ENCODE data around the gene PAX7.
"Not testable (repeated sequence)": the region's sequence is repeated elsewhere in the genome, so short reads cannot be mapped to it uniquely, and the experiment has no call there.

PAX7 gene

DNA sequence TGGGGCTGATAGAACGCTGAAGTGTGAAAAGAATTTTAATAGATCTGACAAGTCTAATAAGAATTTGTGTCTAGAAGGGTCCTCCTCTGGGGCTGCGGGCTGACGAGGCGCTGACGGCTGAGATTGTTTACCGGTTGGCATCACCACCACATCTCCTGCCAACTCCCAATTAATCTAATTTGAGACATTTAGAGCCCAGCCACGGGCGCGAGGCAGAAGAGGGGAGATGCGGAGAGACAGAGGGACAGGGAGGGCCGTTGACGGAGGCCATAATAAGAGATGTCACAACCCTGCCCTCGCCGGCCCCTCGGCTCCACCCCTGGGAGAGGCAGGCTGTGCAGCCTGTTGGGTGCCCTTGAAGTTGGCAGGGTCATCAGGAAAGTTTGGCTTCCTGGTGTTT, 109.3 kb downstream of the PAX7 start:
- Histone ChIP-seq H3K36me3 (ENCODE audit: insufficient read depth, low read length) (no peaks in the 10 kb centered on the region), H3K27me3 (ENCODE audit: control insufficient read depth in 1 of 2, insufficient read depth in 2 of 2, low read length in 2 of 2) (peaks cover 0 to 24% of the 10 kb centered on the region in 2 donors), H3K4me1 (ENCODE audit: insufficient read depth, low read length) (no peaks in the 10 kb centered on the region), H3K27ac (ENCODE audit: low read depth, low read length) (no peak overlapping the region), H3K9me3 (ENCODE audit: low read length) (no peaks in the 10 kb centered on the region), H3K4me3 (ENCODE audit: low read depth in 1 of 2, low read length in 2 of 2) (no peak overlapping the region), H3K9ac (ENCODE audit: low read length) (no peak overlapping the region)

DNA sequence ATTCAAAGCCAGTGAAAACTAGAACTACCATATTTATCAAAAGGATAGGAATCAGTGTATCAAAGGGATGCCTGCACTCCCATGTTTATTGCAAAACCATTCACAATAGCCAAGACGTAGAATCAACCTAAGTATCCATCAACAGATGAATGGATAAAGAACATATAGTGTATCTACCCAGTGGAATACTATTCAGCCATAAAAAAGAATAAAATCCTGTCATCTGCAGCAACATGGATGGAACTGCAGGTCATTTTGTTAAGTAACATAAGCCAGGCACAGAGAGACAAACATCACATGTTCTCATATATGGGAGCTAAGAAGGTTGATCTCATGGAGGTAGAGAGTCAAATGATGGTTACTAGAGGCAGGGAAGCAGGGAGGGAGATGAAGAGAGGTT, 110.0 kb downstream of the PAX7 start:
- no peaks in the 10 kb centered on the region for H3K36me3 ChIP-seq (ENCODE audit: insufficient read depth, low read length)
- H3K4me1 ChIP-seq (ENCODE audit: insufficient read depth, low read length): no peaks in the 10 kb centered on the region
- H3K9me3 ChIP-seq (ENCODE audit: low read length): no peaks in the 10 kb centered on the region
- H3K4me3 ChIP-seq (ENCODE audit: low read depth in 1 of 2, low read length in 2 of 2): no peak overlapping the region
- no peak overlapping the region for H3K27ac ChIP-seq (ENCODE audit: low read depth, low read length)
- no peak overlapping the region for H3K9ac ChIP-seq (ENCODE audit: low read length)
- peaks cover 0 to 21% of the 10 kb centered on the region in 2 donors for H3K27me3 ChIP-seq (ENCODE audit: control insufficient read depth in 1 of 2, insufficient read depth in 2 of 2, low read length in 2 of 2)

DNA sequence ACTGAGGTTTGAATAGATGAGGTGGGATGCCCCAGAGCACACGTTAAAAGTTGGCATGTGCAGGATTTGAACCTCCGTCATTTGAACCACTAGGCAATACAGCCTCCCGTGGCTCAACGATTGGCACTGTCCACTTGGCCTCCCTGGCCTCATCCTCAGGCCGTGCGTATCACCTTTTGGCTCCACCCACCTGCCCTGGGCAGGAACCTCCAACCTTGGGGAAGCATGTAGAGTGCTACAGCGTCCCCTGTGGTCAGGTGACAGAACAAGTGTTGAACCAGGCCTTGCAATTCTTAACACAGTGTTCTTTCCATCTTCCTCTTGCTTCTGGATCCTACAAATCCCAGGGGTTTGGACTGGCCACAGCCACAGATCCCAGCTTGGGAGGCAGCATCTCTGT, 112.6 kb downstream of the PAX7 start:
- H3K27me3 ChIP-seq (ENCODE audit: control insufficient read depth in 1 of 2, insufficient read depth in 2 of 2, low read length in 2 of 2): peaks cover 0 to 17% of the 10 kb centered on the region in 2 donors
- no peaks in the 10 kb centered on the region for H3K4me1 ChIP-seq (ENCODE audit: insufficient read depth, low read length)

DNA sequence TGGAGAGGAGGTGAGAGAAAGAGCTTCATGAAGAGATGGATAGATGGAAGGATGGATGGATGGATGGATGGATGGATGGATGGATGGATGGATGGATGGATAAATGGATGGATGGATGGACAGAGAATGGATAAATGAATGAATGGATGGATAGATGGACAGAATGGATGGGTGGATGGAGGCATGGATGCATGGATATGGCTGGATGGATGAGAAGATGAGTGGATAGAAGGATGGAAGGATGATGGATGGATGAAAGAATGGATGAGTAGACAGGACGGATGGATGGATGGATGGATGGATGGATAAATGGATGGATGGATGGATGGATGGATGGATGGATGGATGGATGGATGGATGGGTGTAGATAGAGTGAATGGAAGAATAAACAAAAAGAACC, 113.7 kb downstream of the PAX7 start:
- not testable (repeated sequence) for H3K4me3 ChIP-seq (ENCODE audit: low read depth in 1 of 2, low read length in 2 of 2); H3K27ac ChIP-seq (ENCODE audit: low read depth, low read length); H3K9me3 ChIP-seq (ENCODE audit: low read length); H3K36me3 ChIP-seq (ENCODE audit: insufficient read depth, low read length); H3K4me1 ChIP-seq (ENCODE audit: insufficient read depth, low read length); H3K9ac ChIP-seq (ENCODE audit: low read length)
- peaks cover 0 to 11% of the 10 kb centered on the region in 2 donors for H3K27me3 ChIP-seq (ENCODE audit: control insufficient read depth in 1 of 2, insufficient read depth in 2 of 2, low read length in 2 of 2)

More for the DNA sequence above, 112.6 kb downstream of the PAX7 start:
- no peak overlapping the region for H3K9ac ChIP-seq (ENCODE audit: low read length)
- no peaks in the 10 kb centered on the region for H3K36me3 ChIP-seq (ENCODE audit: insufficient read depth, low read length)
- no peaks in the 10 kb centered on the region for H3K9me3 ChIP-seq (ENCODE audit: low read length)
- no peak overlapping the region for H3K4me3 ChIP-seq (ENCODE audit: low read depth in 1 of 2, low read length in 2 of 2)
- H3K27ac ChIP-seq (ENCODE audit: low read depth, low read length): no peak overlapping the region

DNA sequence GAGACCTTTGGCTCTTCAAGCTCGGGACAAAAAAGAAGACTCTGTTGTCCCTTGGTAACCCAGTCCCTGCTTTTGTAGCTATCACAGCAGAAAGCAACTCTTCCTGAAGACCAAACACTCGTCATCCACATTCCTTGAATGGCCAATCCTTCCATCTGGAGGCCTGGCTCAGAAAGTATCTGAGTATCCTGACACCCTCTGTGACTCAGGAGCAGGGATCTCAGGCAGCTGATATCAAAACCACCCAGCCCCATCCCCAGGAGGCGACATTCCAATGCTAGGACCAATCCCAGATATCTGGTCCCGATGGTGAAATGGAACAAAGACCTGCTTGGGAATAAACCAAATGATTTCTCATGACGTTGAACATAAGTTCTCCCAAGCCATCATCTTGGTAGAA, 116.3 kb downstream of the PAX7 start:
- Histone ChIP-seq H3K9ac (ENCODE audit: low read length) (no peak overlapping the region), H3K4me1 (ENCODE audit: insufficient read depth, low read length) (no peaks in the 10 kb centered on the region), H3K4me3 (ENCODE audit: low read depth in 1 of 2, low read length in 2 of 2) (no peak overlapping the region), H3K27ac (ENCODE audit: low read depth, low read length) (no peak overlapping the region), H3K27me3 (ENCODE audit: control insufficient read depth in 1 of 2, insufficient read depth in 2 of 2, low read length in 2 of 2) (no peaks in the 10 kb centered on the region), H3K36me3 (ENCODE audit: insufficient read depth, low read length) (no peaks in the 10 kb centered on the region), H3K9me3 (ENCODE audit: low read length) (peaks cover 4% of the 10 kb centered on the region)

DNA sequence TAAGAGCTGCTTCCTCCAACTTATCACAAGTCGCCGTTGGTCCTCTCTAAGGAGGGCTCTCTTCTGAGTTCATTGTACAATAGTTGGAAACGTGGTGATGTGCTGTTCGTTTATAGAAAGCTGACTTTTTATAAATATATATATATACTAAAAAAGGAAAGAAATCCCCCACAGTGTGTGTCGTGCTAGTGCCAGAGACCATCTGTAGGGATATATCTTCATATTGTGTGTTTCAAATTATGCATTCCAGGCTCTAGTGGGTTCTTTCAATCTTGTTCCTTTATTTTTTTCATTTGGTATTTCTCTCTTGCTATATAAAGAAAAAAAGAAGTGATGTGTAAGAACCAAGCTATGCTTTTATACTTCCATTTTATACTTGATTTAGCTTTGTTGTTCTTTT, 117.0 kb downstream of the PAX7 start:
- Histone ChIP-seq H3K27ac (ENCODE audit: low read depth, low read length) (no peak overlapping the region), H3K27me3 (ENCODE audit: control insufficient read depth in 1 of 2, insufficient read depth in 2 of 2, low read length in 2 of 2) (no peaks in the 10 kb centered on the region), H3K36me3 (ENCODE audit: insufficient read depth, low read length) (no peaks in the 10 kb centered on the region), H3K9ac (ENCODE audit: low read length) (no peak overlapping the region), H3K4me1 (ENCODE audit: insufficient read depth, low read length) (no peaks in the 10 kb centered on the region), H3K4me3 (ENCODE audit: low read depth in 1 of 2, low read length in 2 of 2) (no peak overlapping the region), H3K9me3 (ENCODE audit: low read length) (peaks cover 5% of the 10 kb centered on the region)

DNA sequence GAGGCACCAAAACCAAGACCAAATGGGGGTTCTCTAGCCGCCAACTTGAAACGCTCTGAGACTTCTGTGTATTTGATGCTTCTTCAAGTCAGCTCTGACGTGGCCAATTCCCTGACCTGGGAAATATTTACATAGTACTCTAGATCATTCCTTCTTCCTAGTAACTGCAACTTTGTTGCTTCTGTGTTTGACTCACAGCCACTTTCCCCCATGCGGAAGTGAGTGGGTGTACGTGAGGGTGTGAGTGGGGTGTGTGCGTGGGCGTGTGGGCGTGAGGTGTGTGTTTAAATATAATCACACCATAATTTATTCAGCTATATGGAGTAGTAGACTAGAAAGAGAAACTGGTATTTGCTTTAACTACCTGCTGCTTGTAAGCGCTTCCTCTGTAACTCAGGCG, 117.8 kb downstream of the PAX7 start:
- Histone ChIP-seq H3K4me3 (ENCODE audit: low read depth in 1 of 2, low read length in 2 of 2) (no peak overlapping the region), H3K27me3 (ENCODE audit: control insufficient read depth in 1 of 2, insufficient read depth in 2 of 2, low read length in 2 of 2) (no peaks in the 10 kb centered on the region), H3K9ac (ENCODE audit: low read length) (no peak overlapping the region), H3K4me1 (ENCODE audit: insufficient read depth, low read length) (no peaks in the 10 kb centered on the region), H3K9me3 (ENCODE audit: low read length) (peaks cover 8% of the 10 kb centered on the region), H3K36me3 (ENCODE audit: insufficient read depth, low read length) (no peaks in the 10 kb centered on the region), H3K27ac (ENCODE audit: low read depth, low read length) (no peak overlapping the region)

DNA sequence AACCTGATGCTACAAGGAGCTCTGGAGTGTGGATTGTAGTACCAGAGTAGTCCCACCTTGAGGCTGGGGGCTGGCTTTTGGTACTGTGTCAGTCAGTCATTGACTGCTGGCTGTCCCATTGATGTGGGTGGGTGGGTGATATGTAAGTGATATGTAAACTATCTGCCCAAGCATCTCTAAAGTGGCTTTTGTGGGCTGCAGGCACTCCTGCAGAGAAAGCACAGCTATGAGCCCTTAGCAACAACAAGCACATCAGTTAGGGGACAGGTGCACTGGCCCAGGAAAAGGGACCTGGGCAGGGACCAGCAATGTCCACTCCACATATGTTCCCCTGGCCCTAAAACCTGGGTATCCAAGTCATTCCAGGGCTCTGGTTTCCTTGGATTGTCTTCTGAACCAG, 118.9 kb downstream of the PAX7 start:
- H3K27me3 ChIP-seq (ENCODE audit: control insufficient read depth in 1 of 2, insufficient read depth in 2 of 2, low read length in 2 of 2): no peaks in the 10 kb centered on the region
- H3K4me3 ChIP-seq (ENCODE audit: low read depth in 1 of 2, low read length in 2 of 2): no peak overlapping the region
- peaks cover 8% of the 10 kb centered on the region for H3K9me3 ChIP-seq (ENCODE audit: low read length)
- no peaks in the 10 kb centered on the region for H3K36me3 ChIP-seq (ENCODE audit: insufficient read depth, low read length)
- H3K27ac ChIP-seq (ENCODE audit: low read depth, low read length): no peak overlapping the region
- H3K9ac ChIP-seq (ENCODE audit: low read length): no peak overlapping the region
- no peaks in the 10 kb centered on the region for H3K4me1 ChIP-seq (ENCODE audit: insufficient read depth, low read length)

DNA sequence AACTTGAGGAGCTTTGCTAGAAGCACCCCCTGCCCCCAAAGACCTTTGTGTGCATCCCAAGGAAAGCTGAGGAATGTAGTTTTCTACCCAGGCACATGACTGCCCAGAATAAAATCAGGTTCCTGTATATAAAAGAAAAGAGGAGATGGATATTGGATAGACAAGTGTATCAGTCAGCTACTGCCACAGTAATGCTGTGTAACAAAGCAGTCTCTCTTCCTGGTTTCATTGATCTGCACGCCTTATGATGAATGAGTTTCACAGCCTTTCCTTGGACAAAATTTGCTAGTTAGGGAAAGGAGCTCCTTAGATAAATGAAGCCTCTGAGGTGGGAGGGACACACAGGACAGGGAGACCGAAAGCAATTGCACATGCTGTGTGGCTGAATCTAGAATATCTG, 120.0 kb downstream of the PAX7 start:
- H3K27me3 ChIP-seq (ENCODE audit: control insufficient read depth in 1 of 2, insufficient read depth in 2 of 2, low read length in 2 of 2): no peaks in the 10 kb centered on the region
- H3K4me1 ChIP-seq (ENCODE audit: insufficient read depth, low read length): no peaks in the 10 kb centered on the region
- H3K9me3 ChIP-seq (ENCODE audit: low read length): peaks cover 8% of the 10 kb centered on the region
- H3K27ac ChIP-seq (ENCODE audit: low read depth, low read length): no peak overlapping the region
- H3K4me3 ChIP-seq (ENCODE audit: low read depth in 1 of 2, low read length in 2 of 2): no peak overlapping the region
- no peaks in the 10 kb centered on the region for H3K36me3 ChIP-seq (ENCODE audit: insufficient read depth, low read length)
- no peak overlapping the region for H3K9ac ChIP-seq (ENCODE audit: low read length)

DNA sequence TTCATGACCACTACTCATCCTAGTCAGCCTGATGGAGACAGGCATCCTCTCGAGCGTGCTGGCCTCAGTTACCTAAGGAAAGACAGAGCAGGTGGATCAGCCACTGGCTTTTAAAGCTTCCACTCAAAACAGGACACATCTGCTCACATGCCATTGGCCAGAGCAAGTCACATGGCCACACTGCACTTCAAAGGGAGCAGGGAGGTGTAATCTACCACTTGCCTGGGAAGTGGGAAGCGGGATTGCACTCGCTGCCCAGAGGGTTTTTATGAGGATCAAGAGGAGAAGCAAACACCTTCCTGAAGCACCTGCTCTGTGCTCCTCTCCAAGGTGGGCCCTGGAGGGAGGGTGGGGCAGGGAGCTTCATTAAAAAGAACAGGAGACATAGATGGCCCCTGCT, 120.8 kb downstream of the PAX7 start:
- H3K9me3 ChIP-seq (ENCODE audit: low read length): peaks cover 8% of the 10 kb centered on the region
- no peak overlapping the region for H3K27ac ChIP-seq (ENCODE audit: low read depth, low read length)
- no peak overlapping the region for H3K9ac ChIP-seq (ENCODE audit: low read length)
- H3K4me3 ChIP-seq (ENCODE audit: low read depth in 1 of 2, low read length in 2 of 2): no peak overlapping the region
- no peaks in the 10 kb centered on the region for H3K27me3 ChIP-seq (ENCODE audit: control insufficient read depth in 1 of 2, insufficient read depth in 2 of 2, low read length in 2 of 2)
- H3K36me3 ChIP-seq (ENCODE audit: insufficient read depth, low read length): no peaks in the 10 kb centered on the region
- no peaks in the 10 kb centered on the region for H3K4me1 ChIP-seq (ENCODE audit: insufficient read depth, low read length)

DNA sequence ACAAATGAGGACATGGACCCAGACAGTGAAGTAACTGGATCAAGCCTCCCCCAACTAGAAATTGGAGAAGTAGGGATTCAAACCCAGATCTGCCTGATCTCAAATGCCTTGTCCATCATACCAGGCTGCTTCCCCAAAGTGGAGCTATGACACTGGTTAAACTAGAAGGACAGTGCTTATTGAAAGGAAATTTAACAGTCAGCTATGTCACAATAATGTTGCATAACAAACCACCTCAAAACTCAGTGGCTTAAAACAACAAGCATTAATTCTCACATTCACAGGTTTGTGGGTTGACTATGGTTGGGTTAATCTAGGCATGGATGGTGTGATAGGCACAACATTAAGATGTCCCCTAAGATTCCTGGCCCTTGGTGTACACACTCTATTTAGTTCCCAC, 121.8 kb downstream of the PAX7 start:
- H3K9me3 ChIP-seq (ENCODE audit: low read length): peaks cover 8% of the 10 kb centered on the region
- H3K36me3 ChIP-seq (ENCODE audit: insufficient read depth, low read length): no peaks in the 10 kb centered on the region
- no peak overlapping the region for H3K27ac ChIP-seq (ENCODE audit: low read depth, low read length)
- H3K4me3 ChIP-seq (ENCODE audit: low read depth in 1 of 2, low read length in 2 of 2): no peak overlapping the region
- no peak overlapping the region for H3K9ac ChIP-seq (ENCODE audit: low read length)
- no peaks in the 10 kb centered on the region for H3K4me1 ChIP-seq (ENCODE audit: insufficient read depth, low read length)
- no peaks in the 10 kb centered on the region for H3K27me3 ChIP-seq (ENCODE audit: control insufficient read depth in 1 of 2, insufficient read depth in 2 of 2, low read length in 2 of 2)

DNA sequence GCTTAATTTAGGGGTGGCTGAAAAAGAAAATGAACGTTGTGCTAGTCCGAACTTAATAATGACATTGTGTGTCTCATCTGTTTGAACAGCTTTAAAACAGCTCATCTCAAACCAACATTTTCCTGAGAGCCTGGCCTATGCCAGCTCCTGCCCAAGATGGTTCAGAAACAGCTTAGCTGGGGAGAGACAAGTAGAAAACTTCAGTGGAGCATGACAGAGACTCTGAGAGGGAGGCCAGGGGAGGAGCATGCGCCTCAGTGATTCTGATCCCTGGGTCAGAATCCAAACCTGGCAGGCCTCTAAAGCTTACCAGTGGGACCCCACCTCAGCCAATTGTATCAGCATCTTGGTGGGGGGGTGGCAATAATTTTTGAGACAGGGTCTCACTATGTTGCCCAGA, 129.5 kb downstream of the PAX7 start:
- Histone ChIP-seq H3K9ac (ENCODE audit: low read length) (no peak overlapping the region), H3K4me1 (ENCODE audit: insufficient read depth, low read length) (no peaks in the 10 kb centered on the region), H3K4me3 (ENCODE audit: low read depth in 1 of 2, low read length in 2 of 2) (no peak overlapping the region), H3K9me3 (ENCODE audit: low read length) (no peaks in the 10 kb centered on the region), H3K27me3 (ENCODE audit: control insufficient read depth in 1 of 2, insufficient read depth in 2 of 2, low read length in 2 of 2) (no peaks in the 10 kb centered on the region), H3K27ac (ENCODE audit: low read depth, low read length) (no peak overlapping the region), H3K36me3 (ENCODE audit: insufficient read depth, low read length) (no peaks in the 10 kb centered on the region)

All from muscle layer of colon (tissue), 2 donors.